ENCODE measurements around the gene KCNH3. TPM values are rescaled to one million over a fixed set of nuclear protein-coding genes. Genes with fewer than 3 reads are reported as not detected.

The KCNH3 gene
- total RNA-seq, 2 experiments from 2014 or later: 2.4 to 3.4 TPM

DNA sequence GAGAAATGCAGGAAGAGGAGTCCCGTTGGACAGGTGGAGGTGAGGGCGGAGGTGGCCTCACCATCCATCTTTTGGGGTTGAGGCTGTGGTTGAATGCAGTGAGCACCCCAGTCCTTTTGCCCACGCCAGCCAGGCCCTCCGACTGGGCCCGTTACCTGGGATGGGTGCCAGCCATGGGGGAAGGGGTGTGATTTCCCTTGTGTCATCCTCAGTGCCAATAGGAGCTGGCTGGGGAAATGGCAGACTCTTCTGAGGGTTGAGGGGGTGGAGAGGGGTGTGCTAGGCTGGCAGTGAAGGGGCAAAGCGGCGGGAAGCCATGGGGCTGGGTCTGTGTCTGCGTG lies 9.6 kb downstream of the KCNH3 start:
- DNase-seq (no peak), ATAC-seq (ENCODE audit: poor library complexity) (no peak)
- Histone ChIP-seq H3K36me3 (ENCODE audit: insufficient read depth, low read length) (no peaks in the 10 kb centered on the region), H3K27ac (ENCODE audit: low read depth in 1 of 2, low read length in 2 of 2) (no peak overlapping the region), H3K9me3 (ENCODE audit: control insufficient read depth in 1 of 2, insufficient read depth in 1 of 2, low read length in 2 of 2) (peaks cover 0 to 13% of the 10 kb centered on the region in 2 experiments), H3K4me1 (ENCODE audit: insufficient read depth, low read length) (peaks cover 15% of the 10 kb centered on the region), H3K27me3 (ENCODE audit: control insufficient read depth in 1 of 2, insufficient read depth in 2 of 2, low read length in 2 of 2) (peaks cover 6 to 17% of the 10 kb centered on the region in 2 experiments), H3K4me3 (ENCODE audit: low read length) (peak overlapping the region; percentile 54)
- Mint-ChIP-seq H3K4me1 (ENCODE audit: low read depth) (peaks cover 8% of the 10 kb centered on the region), H3K36me3 (ENCODE audit: low read depth) (no peaks in the 10 kb centered on the region), H3K27me3 (peaks cover 23% of the 10 kb centered on the region), H3K9me3 (no peaks in the 10 kb centered on the region), H3K27ac (no peak overlapping the region), H3K4me3 (peak overlapping the region; percentile 77)
- intact Hi-C loops (cut with DNase I, micrococcal nuclease): no loop called here
- POLR2A ChIA-PET: interaction anchor here (1.1 to 1.3 kb wide), 2 partner anchors 18 to 74 kb away, joined by 3 to 5 read pairs; no protein-coding TSS in a partner anchor
- CTCF ChIA-PET: no interaction called here
- TF ChIP-seq, protein P1, sequence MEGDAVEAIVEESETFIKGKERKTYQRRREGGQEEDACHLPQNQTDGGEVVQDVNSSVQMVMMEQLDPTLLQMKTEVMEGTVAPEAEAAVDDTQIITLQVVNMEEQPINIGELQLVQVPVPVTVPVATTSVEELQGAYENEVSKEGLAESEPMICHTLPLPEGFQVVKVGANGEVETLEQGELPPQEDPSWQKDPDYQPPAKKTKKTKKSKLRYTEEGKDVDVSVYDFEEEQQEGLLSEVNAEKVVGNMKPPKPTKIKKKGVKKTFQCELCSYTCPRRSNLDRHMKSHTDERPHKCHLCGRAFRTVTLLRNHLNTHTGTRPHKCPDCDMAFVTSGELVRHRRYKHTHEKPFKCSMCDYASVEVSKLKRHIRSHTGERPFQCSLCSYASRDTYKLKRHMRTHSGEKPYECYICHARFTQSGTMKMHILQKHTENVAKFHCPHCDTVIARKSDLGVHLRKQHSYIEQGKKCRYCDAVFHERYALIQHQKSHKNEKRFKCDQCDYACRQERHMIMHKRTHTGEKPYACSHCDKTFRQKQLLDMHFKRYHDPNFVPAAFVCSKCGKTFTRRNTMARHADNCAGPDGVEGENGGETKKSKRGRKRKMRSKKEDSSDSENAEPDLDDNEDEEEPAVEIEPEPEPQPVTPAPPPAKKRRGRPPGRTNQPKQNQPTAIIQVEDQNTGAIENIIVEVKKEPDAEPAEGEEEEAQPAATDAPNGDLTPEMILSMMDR (IDR thresholded peaks at IDR 0.05): no peak

DNA sequence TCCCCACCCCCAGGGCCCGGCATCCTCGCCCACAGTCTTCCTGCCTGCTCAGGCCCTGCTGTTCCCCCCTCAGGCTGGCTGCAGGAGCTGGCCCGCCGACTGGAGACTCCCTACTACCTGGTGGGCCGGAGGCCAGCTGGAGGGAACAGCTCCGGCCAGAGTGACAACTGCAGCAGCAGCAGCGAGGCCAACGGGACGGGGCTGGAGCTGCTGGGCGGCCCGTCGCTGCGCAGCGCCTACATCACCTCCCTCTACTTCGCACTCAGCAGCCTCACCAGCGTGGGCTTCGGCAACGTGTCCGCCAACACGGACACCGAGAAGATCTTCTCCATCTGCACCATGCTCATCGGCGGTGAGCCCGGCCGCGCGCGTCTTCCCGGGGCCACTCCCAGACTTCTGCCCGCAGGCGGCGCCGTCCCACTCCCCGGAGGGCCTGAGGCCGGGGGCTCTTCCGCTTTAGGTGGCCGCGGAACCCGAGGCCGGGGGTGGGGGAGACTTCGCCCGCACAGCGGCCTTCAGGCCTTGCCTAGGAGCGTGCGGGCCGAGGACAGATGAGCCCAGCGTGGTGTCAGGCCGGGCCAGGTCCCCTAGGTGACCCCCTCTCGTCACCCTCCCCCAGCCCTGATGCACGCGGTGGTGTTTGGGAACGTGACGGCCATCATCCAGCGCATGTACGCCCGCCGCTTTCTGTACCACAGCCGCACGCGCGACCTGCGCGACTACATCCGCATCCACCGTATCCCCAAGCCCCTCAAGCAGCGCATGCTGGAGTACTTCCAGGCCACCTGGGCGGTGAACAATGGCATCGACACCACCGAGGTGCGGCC lies 10.2 kb downstream of the KCNH3 start:
- DNase-seq (peak in 7 of 14 experiments; percentile 23 to 61 (median 37)), ATAC-seq (ENCODE audit: poor library complexity) (peak; percentile 49)
- H3K4me3 Mint-ChIP-seq: peak overlapping the region; percentile 77
- no peaks in the 10 kb centered on the region for H3K36me3 ChIP-seq (ENCODE audit: insufficient read depth, low read length)
- no peaks in the 10 kb centered on the region for H3K9me3 Mint-ChIP-seq
- POLR2A ChIA-PET: interaction anchor here (1.1 to 1.3 kb wide), 2 partner anchors 18 to 73 kb away, joined by 3 to 5 read pairs; no protein-coding TSS in a partner anchor
- peaks cover 15% of the 10 kb centered on the region for H3K4me1 ChIP-seq (ENCODE audit: insufficient read depth, low read length)
- H3K27me3 Mint-ChIP-seq: peaks cover 25% of the 10 kb centered on the region
- H3K4me1 Mint-ChIP-seq (ENCODE audit: low read depth): peaks cover 12% of the 10 kb centered on the region
- H3K27ac Mint-ChIP-seq: no peak overlapping the region
- peak overlapping the region; percentile 54 for H3K4me3 ChIP-seq (ENCODE audit: low read length)
- CTCF ChIA-PET: no interaction called here
- intact Hi-C loops (cut with DNase I, micrococcal nuclease): no loop called here
- H3K36me3 Mint-ChIP-seq (ENCODE audit: low read depth): no peaks in the 10 kb centered on the region
- H3K9me3 ChIP-seq (ENCODE audit: control insufficient read depth in 1 of 2, insufficient read depth in 1 of 2, low read length in 2 of 2): peaks cover 0 to 13% of the 10 kb centered on the region in 2 experiments
- peaks cover 6 to 17% of the 10 kb centered on the region in 2 experiments for H3K27me3 ChIP-seq (ENCODE audit: control insufficient read depth in 1 of 2, insufficient read depth in 2 of 2, low read length in 2 of 2)
- H3K27ac ChIP-seq (ENCODE audit: low read depth in 1 of 2, low read length in 2 of 2): no peak overlapping the region
- TF ChIP-seq, protein P1 (IDR thresholded peaks at IDR 0.05): peak; percentile 42

DNA sequence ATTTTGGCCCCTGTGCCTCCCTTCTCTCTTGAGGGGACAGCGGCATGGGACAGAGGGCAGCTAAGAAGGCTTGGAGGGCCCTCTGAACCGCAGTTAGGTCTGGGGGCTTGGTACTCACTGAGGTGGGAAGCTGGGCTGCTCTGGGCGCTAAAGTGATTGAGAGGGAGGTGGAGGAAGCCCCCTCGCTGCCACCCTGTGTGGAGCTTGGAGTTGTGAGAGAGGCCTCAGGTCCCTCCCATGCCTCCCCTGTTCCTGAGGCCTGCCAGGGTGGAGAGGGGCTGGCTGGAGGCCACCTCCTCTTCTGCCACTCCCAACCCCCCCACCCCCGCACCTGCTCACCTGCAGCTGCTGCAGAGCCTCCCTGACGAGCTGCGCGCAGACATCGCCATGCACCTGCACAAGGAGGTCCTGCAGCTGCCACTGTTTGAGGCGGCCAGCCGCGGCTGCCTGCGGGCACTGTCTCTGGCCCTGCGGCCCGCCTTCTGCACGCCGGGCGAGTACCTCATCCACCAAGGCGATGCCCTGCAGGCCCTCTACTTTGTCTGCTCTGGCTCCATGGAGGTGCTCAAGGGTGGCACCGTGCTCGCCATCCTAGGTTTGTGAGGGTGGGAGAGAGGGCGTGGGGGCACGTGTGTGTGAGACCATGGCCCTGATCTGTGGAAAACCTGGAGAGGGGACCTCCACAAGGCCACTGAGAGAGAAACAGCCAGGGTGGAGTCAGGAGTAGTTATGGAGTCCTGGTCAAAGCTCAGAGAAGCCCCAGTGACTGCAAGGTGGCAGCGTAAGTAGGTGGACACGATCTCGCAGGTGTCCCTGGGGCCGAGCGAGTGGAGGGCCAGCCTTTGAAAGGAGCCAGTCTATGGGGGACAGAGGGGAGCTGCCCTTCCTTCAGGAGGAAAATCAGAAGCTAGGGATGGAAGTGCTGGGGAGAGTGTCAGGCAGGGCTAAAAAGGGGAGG lies 11.2 kb downstream of the KCNH3 start:
- ATAC-seq (ENCODE audit: poor library complexity) (no peak), DNase-seq (no peak)
- peaks cover 0 to 13% of the 10 kb centered on the region in 2 experiments for H3K9me3 ChIP-seq (ENCODE audit: control insufficient read depth in 1 of 2, insufficient read depth in 1 of 2, low read length in 2 of 2)
- peaks cover 15% of the 10 kb centered on the region for H3K4me1 ChIP-seq (ENCODE audit: insufficient read depth, low read length)
- peaks cover 25% of the 10 kb centered on the region for H3K27me3 Mint-ChIP-seq
- TF ChIP-seq, protein P1 (IDR thresholded peaks at IDR 0.05): no peak
- H3K27ac ChIP-seq (ENCODE audit: low read depth in 1 of 2, low read length in 2 of 2): no peak overlapping the region
- ChIA-PET POLR2A (no interaction called here), CTCF (no interaction called here)
- H3K9me3 Mint-ChIP-seq: no peaks in the 10 kb centered on the region
- H3K4me3 Mint-ChIP-seq: peak overlapping the region; percentile 20
- no peak overlapping the region for H3K27ac Mint-ChIP-seq
- no peaks in the 10 kb centered on the region for H3K36me3 ChIP-seq (ENCODE audit: insufficient read depth, low read length)
- H3K4me1 Mint-ChIP-seq (ENCODE audit: low read depth): peaks cover 12% of the 10 kb centered on the region
- no peaks in the 10 kb centered on the region for H3K36me3 Mint-ChIP-seq (ENCODE audit: low read depth)
- H3K27me3 ChIP-seq (ENCODE audit: control insufficient read depth in 1 of 2, insufficient read depth in 2 of 2, low read length in 2 of 2): peaks cover 6 to 17% of the 10 kb centered on the region in 2 experiments
- intact Hi-C loops (cut with DNase I, micrococcal nuclease): loop anchor here in 1 of 2 experiments (5.0 kb wide), 2 partner anchors 77 to 157 kb away; partner anchors contain the start of gene FMNL3
- peak overlapping the region; percentile 54 for H3K4me3 ChIP-seq (ENCODE audit: low read length)

All from CD4-positive, alpha-beta T cell (primary cell).